Measurements from ENCODE around the gene FAM227B.

GRCh38 chr15:49343546-49343945, 277.1 kb downstream of the FAM227B start:
- TF ChIP-seq CTCF (conservative IDR thresholded peaks at IDR 0.05; ENCODE audit: low read length) (no peak), EZH2phosphoT487 (IDR thresholded peaks at IDR 0.05; ENCODE audit: borderline replicate concordance) (no peak)

Data from Loucy (cell line).